HG03039 (cell line): ENCODE results near the gene ANO6.
"Not testable (repeated sequence)": the region's sequence is repeated elsewhere in the genome, so short reads cannot be mapped to it uniquely, and the experiment has no call there.

Experiments used
- ATAC-seq: cut with Tn5 transposase; IDR thresholded peaks from one replicate; pipeline ENCODE4 v1.9.1; 2021; ENCODE audit warnings: mild to moderate bottlenecking, moderate library complexity; ENCODE audit not compliant: unreplicated experiment

The ANO6 gene, protein sequence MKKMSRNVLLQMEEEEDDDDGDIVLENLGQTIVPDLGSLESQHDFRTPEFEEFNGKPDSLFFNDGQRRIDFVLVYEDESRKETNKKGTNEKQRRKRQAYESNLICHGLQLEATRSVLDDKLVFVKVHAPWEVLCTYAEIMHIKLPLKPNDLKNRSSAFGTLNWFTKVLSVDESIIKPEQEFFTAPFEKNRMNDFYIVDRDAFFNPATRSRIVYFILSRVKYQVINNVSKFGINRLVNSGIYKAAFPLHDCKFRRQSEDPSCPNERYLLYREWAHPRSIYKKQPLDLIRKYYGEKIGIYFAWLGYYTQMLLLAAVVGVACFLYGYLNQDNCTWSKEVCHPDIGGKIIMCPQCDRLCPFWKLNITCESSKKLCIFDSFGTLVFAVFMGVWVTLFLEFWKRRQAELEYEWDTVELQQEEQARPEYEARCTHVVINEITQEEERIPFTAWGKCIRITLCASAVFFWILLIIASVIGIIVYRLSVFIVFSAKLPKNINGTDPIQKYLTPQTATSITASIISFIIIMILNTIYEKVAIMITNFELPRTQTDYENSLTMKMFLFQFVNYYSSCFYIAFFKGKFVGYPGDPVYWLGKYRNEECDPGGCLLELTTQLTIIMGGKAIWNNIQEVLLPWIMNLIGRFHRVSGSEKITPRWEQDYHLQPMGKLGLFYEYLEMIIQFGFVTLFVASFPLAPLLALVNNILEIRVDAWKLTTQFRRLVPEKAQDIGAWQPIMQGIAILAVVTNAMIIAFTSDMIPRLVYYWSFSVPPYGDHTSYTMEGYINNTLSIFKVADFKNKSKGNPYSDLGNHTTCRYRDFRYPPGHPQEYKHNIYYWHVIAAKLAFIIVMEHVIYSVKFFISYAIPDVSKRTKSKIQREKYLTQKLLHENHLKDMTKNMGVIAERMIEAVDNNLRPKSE

GRCh38 chr12:45215419-45216229, at the start of gene ANO6:
Gene ANO6, plus strand, starts transcription at chr12:45216095. Its CDS starts 227 bp downstream, at chr12:45216322.
- peak; percentile 66 for ATAC-seq

DNA sequence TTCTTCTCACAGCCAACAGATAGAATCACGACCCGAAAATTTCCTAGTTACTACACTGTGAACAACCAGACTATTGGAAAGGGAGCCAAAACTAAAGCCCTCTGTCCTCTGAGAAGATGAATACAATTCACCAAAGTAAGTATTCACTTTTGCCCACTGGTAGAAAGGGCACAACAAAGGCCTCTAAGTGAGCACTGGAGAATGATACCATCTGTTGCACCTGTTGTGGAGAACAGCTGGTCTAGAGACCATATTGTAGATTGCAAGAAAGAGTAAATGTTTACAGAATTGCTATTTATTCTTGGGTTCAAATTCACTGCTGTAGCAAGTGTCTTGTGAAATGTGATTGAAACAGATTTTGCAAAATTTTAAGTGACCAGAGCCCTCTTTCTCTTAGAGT, 46.9 kb upstream of the ANO6 start:
- no peak for ATAC-seq

GRCh38 chr12:45170456-45171042, 45.3 kb upstream of the ANO6 start:
- ATAC-seq, result peak; percentile 59

GRCh38 chr12:45173293-45173692, 42.6 kb upstream of the ANO6 start:
- not testable (repeated sequence) for ATAC-seq

DNA sequence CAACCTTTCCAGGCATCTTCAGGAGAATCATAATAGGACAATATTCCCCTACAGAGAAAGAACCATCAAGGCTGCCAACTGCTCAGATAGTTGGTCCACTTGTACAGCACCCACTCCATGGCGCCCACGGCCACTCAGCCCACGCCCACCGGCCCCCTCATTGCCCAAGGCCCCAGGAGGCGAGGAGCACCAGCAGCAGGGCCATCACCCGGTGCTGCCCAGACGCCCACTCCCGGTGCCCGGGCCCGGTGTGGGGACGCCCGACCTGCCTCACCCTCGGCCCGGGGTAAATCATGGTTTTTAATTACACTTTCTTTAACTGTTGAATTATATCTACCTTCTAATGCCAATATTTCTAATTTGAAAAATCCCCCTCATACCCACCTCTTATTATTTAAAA, 41.3 kb upstream of the ANO6 start:
- ATAC-seq, result no peak

DNA sequence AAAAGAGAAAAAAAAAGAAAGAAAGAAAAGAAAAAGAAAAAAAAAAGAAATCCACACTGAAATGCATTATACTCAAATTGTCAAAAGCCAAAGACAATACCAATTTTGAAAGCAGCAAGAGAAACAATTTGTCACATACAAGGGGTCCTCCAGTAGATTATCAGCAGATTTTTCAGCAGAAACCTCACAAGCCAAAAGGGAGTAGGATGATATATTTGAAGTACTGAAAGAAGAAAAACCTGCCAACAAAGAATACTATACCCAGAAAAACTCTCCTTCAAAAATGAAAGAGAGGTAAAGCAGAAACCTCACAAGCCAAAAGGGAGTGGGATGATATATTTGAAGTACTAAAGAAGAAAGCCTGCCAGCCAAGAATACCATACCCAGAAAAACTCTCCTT, 37.1 kb upstream of the ANO6 start:
- no peak for ATAC-seq

GRCh38 chr12:45182511-45182910, 33.4 kb upstream of the ANO6 start:
- ATAC-seq, result no peak

GRCh38 chr12:45183246-45183645, 32.6 kb upstream of the ANO6 start:
- no peak for ATAC-seq

GRCh38 chr12:45184147-45184963, 31.5 kb upstream of the ANO6 start:
- ATAC-seq, result no peak

DNA sequence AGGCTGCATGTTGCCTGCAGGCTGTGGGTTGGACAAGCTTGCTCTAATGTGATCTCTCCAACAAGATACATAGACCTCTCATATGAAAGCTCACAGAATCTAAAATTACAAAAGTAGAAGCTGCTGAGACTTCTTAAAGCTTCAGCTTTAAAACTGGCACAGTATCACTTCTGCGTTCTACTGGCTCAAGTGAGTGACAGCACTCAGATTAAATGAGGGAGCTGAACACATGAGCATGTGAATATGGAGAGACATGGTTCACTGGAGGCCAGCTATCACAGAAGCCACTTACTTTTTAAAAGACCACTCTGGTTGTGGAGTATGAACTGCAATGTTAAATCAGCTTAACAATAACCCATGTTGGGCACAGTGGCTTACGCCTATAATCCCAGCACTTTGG, 29.1 kb upstream of the ANO6 start:
- ATAC-seq, result no peak

- no peak for ATAC-seq
Observed at GRCh38 chr12:45189766-45190403, 26.0 kb upstream of the ANO6 start.

- no peak for ATAC-seq
Observed at GRCh38 chr12:45191239-45191638, 24.7 kb upstream of the ANO6 start.

- no peak for ATAC-seq
Observed at GRCh38 chr12:45192707-45193106, 23.2 kb upstream of the ANO6 start.

- ATAC-seq, result no peak
Observed at GRCh38 chr12:45200491-45201043, 15.3 kb upstream of the ANO6 start.

DNA sequence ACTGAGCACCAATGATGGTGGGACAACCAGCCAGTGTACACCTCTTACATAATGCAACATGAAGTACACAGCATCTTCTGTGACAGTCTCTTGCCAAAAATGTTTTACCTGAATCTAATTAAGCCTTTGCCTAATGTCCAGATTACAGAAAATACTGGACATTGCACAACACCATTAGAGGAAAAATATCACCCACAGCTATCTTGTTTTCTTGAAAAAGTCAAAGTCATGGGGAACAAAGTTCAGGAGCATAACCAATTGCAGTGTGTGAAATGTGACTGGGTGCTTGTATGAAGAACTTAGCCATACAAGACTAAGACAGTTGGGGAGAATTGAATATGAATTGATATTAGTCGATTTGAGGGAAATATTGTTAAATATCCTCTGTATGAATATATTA, 12.1 kb upstream of the ANO6 start:
- no peak for ATAC-seq

GRCh38 chr12:45204757-45205156, 11.1 kb upstream of the ANO6 start:
- ATAC-seq, result no peak

- peak; percentile 65 for ATAC-seq
Observed at GRCh38 chr12:45205165-45205825, 10.6 kb upstream of the ANO6 start.
